ENCODE measurements around the gene KIFC1. TPM values are rescaled to one million over a fixed set of nuclear protein-coding genes. Genes with fewer than 3 reads are reported as not detected.

KIFC1 gene
- total and polyA plus RNA-seq, 9 of the 15 experiments (the other 6 are each of a cell fraction or from before 2014, with no cell fraction given) = 1.3 to 95.2 (median 76.9) TPM

DNA sequence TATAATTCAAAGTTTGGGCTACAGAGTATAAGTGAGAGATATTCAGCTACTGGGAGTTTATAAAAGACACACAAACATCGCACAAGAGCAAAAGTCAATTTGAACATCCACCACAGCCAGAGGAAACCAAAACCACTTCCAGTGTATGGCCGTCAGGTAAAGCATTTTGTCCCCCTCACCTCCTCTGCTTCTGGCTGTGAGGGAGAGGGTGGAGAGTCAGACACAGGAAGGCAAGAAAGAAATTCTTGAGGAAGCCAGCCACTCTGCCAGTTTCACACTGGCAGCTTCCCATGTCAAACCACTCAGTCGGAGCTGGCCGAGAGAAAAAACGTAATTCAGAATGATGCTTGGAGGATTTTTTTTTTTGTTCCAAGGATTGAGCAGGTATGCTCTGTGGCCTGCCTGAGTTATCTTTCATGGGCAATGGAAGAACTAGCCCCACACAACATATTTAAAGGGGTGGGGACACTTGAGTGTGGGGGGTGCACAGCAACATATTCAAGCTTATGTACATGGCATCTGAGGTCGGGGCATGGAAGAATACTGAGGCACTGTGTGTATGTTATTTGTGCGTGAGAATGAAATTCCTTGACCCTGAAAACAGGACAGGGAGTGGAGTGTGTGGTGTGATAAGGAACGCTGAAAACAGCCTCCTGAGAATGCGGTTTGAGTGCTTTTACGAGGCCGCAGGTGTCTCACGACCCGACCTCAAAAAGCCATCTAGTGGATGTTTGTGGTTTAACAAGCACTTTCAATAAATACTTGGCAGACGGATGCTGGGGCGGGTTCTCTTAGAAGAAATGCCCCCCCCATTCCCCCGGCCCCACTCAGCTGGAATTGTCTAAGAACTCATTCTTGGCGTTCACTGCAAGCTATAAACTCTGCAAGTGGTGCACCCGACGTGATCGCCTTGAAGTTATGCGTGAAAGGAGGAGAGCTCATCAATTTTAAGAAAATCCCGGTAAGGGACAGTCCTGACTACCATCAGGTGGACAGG lies 46.6 kb upstream of the KIFC1 start (continued):
- TF ChIP-seq GABPB1 (CRISPR knock-in tag; IDR thresholded peaks at IDR 0.05) (no peak; the same call in 1 of the 2 replicates), HEY1 (CRISPR knock-in tag; IDR thresholded peaks at IDR 0.05; ENCODE audit: borderline replicate concordance) (no peak), KLF10 (CRISPR knock-in tag; IDR thresholded peaks at IDR 0.05) (no peak), ZNF444 (CRISPR knock-in tag; IDR thresholded peaks at IDR 0.05) (no peak), CC2D1A (IDR thresholded peaks at IDR 0.05) (peak; percentile 45; the same call in 1 of the 2 replicates), TCF7L2 (IDR thresholded peaks at IDR 0.05; ENCODE audit: low read depth, low read length) (no peak), MCM5 (IDR thresholded peaks at IDR 0.05; ENCODE audit: low read depth) (no peak), TAF9B (IDR thresholded peaks at IDR 0.05; ENCODE audit: partially characterized antibody) (no peak), ZNF583 (CRISPR knock-in tag; IDR thresholded peaks at IDR 0.05) (no peak), ESRRB (CRISPR knock-in tag; IDR thresholded peaks at IDR 0.05; ENCODE audit: borderline replicate concordance) (no peak)
- TF ChIP-seq, protein P1, sequence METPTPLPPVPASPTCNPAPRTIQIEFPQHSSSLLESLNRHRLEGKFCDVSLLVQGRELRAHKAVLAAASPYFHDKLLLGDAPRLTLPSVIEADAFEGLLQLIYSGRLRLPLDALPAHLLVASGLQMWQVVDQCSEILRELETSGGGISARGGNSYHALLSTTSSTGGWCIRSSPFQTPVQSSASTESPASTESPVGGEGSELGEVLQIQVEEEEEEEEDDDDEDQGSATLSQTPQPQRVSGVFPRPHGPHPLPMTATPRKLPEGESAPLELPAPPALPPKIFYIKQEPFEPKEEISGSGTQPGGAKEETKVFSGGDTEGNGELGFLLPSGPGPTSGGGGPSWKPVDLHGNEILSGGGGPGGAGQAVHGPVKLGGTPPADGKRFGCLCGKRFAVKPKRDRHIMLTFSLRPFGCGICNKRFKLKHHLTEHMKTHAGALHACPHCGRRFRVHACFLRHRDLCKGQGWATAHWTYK (CRISPR knock-in tag; IDR thresholded peaks at IDR 0.05) = no peak
- TF ChIP-seq, protein P2, sequence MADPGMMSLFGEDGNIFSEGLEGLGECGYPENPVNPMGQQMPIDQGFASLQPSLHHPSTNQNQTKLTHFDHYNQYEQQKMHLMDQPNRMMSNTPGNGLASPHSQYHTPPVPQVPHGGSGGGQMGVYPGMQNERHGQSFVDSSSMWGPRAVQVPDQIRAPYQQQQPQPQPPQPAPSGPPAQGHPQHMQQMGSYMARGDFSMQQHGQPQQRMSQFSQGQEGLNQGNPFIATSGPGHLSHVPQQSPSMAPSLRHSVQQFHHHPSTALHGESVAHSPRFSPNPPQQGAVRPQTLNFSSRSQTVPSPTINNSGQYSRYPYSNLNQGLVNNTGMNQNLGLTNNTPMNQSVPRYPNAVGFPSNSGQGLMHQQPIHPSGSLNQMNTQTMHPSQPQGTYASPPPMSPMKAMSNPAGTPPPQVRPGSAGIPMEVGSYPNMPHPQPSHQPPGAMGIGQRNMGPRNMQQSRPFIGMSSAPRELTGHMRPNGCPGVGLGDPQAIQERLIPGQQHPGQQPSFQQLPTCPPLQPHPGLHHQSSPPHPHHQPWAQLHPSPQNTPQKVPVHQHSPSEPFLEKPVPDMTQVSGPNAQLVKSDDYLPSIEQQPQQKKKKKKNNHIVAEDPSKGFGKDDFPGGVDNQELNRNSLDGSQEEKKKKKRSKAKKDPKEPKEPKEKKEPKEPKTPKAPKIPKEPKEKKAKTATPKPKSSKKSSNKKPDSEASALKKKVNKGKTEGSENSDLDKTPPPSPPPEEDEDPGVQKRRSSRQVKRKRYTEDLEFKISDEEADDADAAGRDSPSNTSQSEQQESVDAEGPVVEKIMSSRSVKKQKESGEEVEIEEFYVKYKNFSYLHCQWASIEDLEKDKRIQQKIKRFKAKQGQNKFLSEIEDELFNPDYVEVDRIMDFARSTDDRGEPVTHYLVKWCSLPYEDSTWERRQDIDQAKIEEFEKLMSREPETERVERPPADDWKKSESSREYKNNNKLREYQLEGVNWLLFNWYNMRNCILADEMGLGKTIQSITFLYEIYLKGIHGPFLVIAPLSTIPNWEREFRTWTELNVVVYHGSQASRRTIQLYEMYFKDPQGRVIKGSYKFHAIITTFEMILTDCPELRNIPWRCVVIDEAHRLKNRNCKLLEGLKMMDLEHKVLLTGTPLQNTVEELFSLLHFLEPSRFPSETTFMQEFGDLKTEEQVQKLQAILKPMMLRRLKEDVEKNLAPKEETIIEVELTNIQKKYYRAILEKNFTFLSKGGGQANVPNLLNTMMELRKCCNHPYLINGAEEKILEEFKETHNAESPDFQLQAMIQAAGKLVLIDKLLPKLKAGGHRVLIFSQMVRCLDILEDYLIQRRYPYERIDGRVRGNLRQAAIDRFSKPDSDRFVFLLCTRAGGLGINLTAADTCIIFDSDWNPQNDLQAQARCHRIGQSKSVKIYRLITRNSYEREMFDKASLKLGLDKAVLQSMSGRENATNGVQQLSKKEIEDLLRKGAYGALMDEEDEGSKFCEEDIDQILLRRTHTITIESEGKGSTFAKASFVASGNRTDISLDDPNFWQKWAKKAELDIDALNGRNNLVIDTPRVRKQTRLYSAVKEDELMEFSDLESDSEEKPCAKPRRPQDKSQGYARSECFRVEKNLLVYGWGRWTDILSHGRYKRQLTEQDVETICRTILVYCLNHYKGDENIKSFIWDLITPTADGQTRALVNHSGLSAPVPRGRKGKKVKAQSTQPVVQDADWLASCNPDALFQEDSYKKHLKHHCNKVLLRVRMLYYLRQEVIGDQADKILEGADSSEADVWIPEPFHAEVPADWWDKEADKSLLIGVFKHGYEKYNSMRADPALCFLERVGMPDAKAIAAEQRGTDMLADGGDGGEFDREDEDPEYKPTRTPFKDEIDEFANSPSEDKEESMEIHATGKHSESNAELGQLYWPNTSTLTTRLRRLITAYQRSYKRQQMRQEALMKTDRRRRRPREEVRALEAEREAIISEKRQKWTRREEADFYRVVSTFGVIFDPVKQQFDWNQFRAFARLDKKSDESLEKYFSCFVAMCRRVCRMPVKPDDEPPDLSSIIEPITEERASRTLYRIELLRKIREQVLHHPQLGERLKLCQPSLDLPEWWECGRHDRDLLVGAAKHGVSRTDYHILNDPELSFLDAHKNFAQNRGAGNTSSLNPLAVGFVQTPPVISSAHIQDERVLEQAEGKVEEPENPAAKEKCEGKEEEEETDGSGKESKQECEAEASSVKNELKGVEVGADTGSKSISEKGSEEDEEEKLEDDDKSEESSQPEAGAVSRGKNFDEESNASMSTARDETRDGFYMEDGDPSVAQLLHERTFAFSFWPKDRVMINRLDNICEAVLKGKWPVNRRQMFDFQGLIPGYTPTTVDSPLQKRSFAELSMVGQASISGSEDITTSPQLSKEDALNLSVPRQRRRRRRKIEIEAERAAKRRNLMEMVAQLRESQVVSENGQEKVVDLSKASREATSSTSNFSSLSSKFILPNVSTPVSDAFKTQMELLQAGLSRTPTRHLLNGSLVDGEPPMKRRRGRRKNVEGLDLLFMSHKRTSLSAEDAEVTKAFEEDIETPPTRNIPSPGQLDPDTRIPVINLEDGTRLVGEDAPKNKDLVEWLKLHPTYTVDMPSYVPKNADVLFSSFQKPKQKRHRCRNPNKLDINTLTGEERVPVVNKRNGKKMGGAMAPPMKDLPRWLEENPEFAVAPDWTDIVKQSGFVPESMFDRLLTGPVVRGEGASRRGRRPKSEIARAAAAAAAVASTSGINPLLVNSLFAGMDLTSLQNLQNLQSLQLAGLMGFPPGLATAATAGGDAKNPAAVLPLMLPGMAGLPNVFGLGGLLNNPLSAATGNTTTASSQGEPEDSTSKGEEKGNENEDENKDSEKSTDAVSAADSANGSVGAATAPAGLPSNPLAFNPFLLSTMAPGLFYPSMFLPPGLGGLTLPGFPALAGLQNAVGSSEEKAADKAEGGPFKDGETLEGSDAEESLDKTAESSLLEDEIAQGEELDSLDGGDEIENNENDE (IDR thresholded peaks at IDR 0.05; ENCODE audit: low read depth, low read length) = no peak
- TF ChIP-seq, protein P3, sequence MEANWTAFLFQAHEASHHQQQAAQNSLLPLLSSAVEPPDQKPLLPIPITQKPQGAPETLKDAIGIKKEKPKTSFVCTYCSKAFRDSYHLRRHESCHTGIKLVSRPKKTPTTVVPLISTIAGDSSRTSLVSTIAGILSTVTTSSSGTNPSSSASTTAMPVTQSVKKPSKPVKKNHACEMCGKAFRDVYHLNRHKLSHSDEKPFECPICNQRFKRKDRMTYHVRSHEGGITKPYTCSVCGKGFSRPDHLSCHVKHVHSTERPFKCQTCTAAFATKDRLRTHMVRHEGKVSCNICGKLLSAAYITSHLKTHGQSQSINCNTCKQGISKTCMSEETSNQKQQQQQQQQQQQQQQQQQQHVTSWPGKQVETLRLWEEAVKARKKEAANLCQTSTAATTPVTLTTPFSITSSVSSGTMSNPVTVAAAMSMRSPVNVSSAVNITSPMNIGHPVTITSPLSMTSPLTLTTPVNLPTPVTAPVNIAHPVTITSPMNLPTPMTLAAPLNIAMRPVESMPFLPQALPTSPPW (CRISPR knock-in tag; IDR thresholded peaks at IDR 0.05) = peak; percentile 90
